Hematopoietic multipotent progenitor cell (in vitro differentiated cells): ENCODE data around the gene MAST3. TPM values are rescaled to one million over a fixed set of nuclear protein-coding genes. Genes with fewer than 3 reads are reported as not detected.

Source experiments
- DNase-seq, 3 donors: peaks; one replicate each; pipeline ENCODE4 v3.0.0-alpha.2; 2011 to 2015; ENCODE audit warnings: low read depth in 2 of 3, low spot score in 2 of 3
- total RNA-seq: library from RNA; depleted of rRNA; stranded (reverse); fragments of >200 nt; gene quantifications from one replicate; pipeline ENCODE4 v1.2.3, GENCODE V29; 2012

The MAST3 gene
- total RNA-seq, 1 donor, result 8.1 TPM

GRCh38 chr19:18173572-18174288 is 76.2 kb downstream of the MAST3 start, which contains the start of gene IFI30:
IFI30 (plus strand) TSS chr19:18173813; CDS start chr19:18173842, 29 bp downstream.
- DNase-seq, result peak in 2 of 3 donors; percentile 85 to 86

- DNase-seq, result no peak
Measured at GRCh38 chr19:18174983-18175382, 77.4 kb downstream of the MAST3 start.

GRCh38 chr19:18176367-18177310 is 79.1 kb downstream of the MAST3 start:
- DNase-seq, result no peak

- DNase-seq, result no peak
Measured at GRCh38 chr19:18179957-18180356, 82.4 kb downstream of the MAST3 start.

- no peak for DNase-seq
Measured at GRCh38 chr19:18183529-18183928, 86.0 kb downstream of the MAST3 start.

GRCh38 chr19:18185538-18185937 is 88.0 kb downstream of the MAST3 start:
- DNase-seq, result no peak

GRCh38 chr19:18190278-18190677 is 92.7 kb downstream of the MAST3 start:
- DNase-seq, result no peak

- no peak for DNase-seq
Measured at GRCh38 chr19:18191640-18192062, 94.1 kb downstream of the MAST3 start.

GRCh38 chr19:18192673-18193387 is 95.3 kb downstream of the MAST3 start, which contains the start of gene MPV17L2:
MPV17L2 (plus strand) TSS chr19:18193218; CDS start chr19:18193282, 64 bp downstream.
- DNase-seq, result peak; percentile 93 to 100 (median 100)

- DNase-seq, result no peak
Measured at GRCh38 chr19:18193388-18194180, 96.0 kb downstream of the MAST3 start.

GRCh38 chr19:18194181-18194530 is 96.6 kb downstream of the MAST3 start:
- DNase-seq, result no peak

GRCh38 chr19:18194554-18195238 is 97.1 kb downstream of the MAST3 start:
- peak in 2 of 3 donors; percentile 72 for DNase-seq

- no peak for DNase-seq
Measured at GRCh38 chr19:18196511-18196845, 98.9 kb downstream of the MAST3 start.

- no peak for DNase-seq
Measured at GRCh38 chr19:18197306-18197705, 99.7 kb downstream of the MAST3 start.

- no peak for DNase-seq
Measured at GRCh38 chr19:18197941-18198340, 100.4 kb downstream of the MAST3 start.

- no peak for DNase-seq
Measured at GRCh38 chr19:18198374-18198773, 100.8 kb downstream of the MAST3 start.
